PC-3 (cell line): ENCODE results near the gene ELAPOR1. TPM values are rescaled to one million over a fixed set of nuclear protein-coding genes. Genes with fewer than 3 reads are reported as not detected.
A peak's percentile ranks its signal among the peaks of the same experiment; 100 is the strongest.

ENCODE experiments used
- ATAC-seq: fragments of 200-7000 bp; cut with Tn5 transposase; 2 replicates; pipeline ENCODE4 v1.9.1; 2020; ENCODE audit warnings: mild to moderate bottlenecking, moderate library complexity
- BruUV-seq: library from RNA; stranded (reverse); fragments of 400-500 nt; replicated peaks from 2 replicates; lab custom pipeline; 2021; lab: Mats Ljungman, UMichigan
- CTCF ChIA-PET: fragments of 300-600 bp; sonication (Branson Sonifier 250); formaldehyde crosslinking; loops from one replicate; lab custom pipeline; 2022; ENCODE audit warnings: antibody characterized with exemption; lab: Charles Lee
- POLR2A ChIA-PET: fragments of 300-600 bp; sonication (Branson Sonifier 250); formaldehyde crosslinking; loops from one replicate; lab custom pipeline; 2022; ENCODE audit warnings: antibody characterized with exemption; ENCODE audit not compliant: unreplicated experiment; lab: Charles Lee
- DNase-seq: peaks from one replicate; pipeline ENCODE4 v3.0.0-alpha.2; 2015
- H2AFZ ChIP-seq: fragments of 300-600 bp; sonication (generic); 2 replicates; pipeline ENCODE4 v1.6.0; 2016; ENCODE audit warnings: antibody characterized with exemption, low read length
- H3F3A ChIP-seq: fragments of 300-600 bp; sonication (generic); one replicate; pipeline ENCODE4 v1.6.0; 2017; ENCODE audit warnings: antibody characterized with exemption, low read length, control low read depth, mild to moderate bottlenecking; ENCODE audit not compliant: unreplicated experiment
- H3K27ac ChIP-seq: fragments of 300-600 bp; sonication (generic); 2 replicates; pipeline ENCODE4 v1.5.1; 2016; ENCODE audit warnings: mild to moderate bottlenecking, low read length
- H3K27me3 ChIP-seq: fragments of 300-600 bp; sonication (generic); 2 replicates; pipeline ENCODE4 v1.6.1; 2016; ENCODE audit warnings: low read length, mixed read lengths
- H3K36me3 ChIP-seq: fragments of 300-600 bp; sonication (generic); 2 replicates; pipeline ENCODE4 v1.6.1; 2016; ENCODE audit warnings: low read depth, mixed run types, low read length, mixed read lengths
- H3K4me1 ChIP-seq: fragments of 300-600 bp; sonication (generic); 2 replicates; pipeline ENCODE4 v1.5.1; 2016; ENCODE audit warnings: low read length; ENCODE audit not compliant: insufficient read depth
- H3K4me2 ChIP-seq: fragments of 300-600 bp; sonication (generic); 2 replicates; pipeline ENCODE4 v1.6.0; 2016; ENCODE audit warnings: low read length
- H3K4me3 ChIP-seq: fragments of 300-600 bp; sonication (generic); 2 replicates; pipeline ENCODE4 v1.5.1; 2016; ENCODE audit warnings: mild to moderate bottlenecking, low read length, mixed read lengths
- H3K79me2 ChIP-seq: fragments of 300-600 bp; sonication (generic); 2 replicates; pipeline ENCODE4 v1.6.1; 2017; ENCODE audit warnings: low read length, mixed read lengths
- H3K9ac ChIP-seq: fragments of 300-600 bp; sonication (generic); 2 replicates; pipeline ENCODE4 v1.6.0; 2016; ENCODE audit warnings: mild to moderate bottlenecking, low read length
- H3K9me2 ChIP-seq: fragments of 300-600 bp; sonication (generic); replicated peaks from 2 replicates; pipeline ENCODE4 v1.6.1; 2016; ENCODE audit warnings: mixed run types, low read length, mixed read lengths
- H3K9me3 ChIP-seq: fragments of 300-600 bp; sonication (generic); 2 replicates; pipeline ENCODE4 v1.6.1; 2016; ENCODE audit warnings: low read length, mixed read lengths
- H4K20me1 ChIP-seq: fragments of 300-600 bp; sonication (generic); 2 replicates; pipeline ENCODE4 v1.6.1; 2016; ENCODE audit warnings: low read length, mixed read lengths
- EZH2 ChIP-seq: fragments of 300-600 bp; sonication (generic); IDR thresholded peaks from one replicate; pipeline ENCODE4 v1.6.1; 2017; ENCODE audit warnings: antibody characterized with exemption, mild to moderate bottlenecking, low read length; ENCODE audit not compliant: unreplicated experiment
- EZH2phosphoT487 ChIP-seq: fragments of 300-600 bp; sonication (generic); IDR thresholded peaks from 2 replicates; pipeline ENCODE4 v1.6.1; 2018; ENCODE audit warnings: mild to moderate bottlenecking, antibody characterized with exemption, low read length, borderline replicate concordance
- intact Hi-C: fragments of 100-400 bp; cut with micrococcal nuclease; formaldehyde crosslinking; loops from 2 replicates; pipeline ENCODE4 v1.9.0; 2023
- total RNA-seq: library from RNA; depleted of rRNA; stranded (reverse); fragments of >200 nt; gene quantifications from 2 replicates; pipeline ENCODE4 v1.2.3, GENCODE V29; 2014
- TF ChIP-seq, protein P1 (sequence below): fragments of 300-600 bp; sonication (generic); conservative IDR thresholded peaks from 2 replicates; pipeline ENCODE4 v1.5.1; 2017; ENCODE audit warnings: antibody characterized with exemption, low read depth, mild to moderate bottlenecking, low read length

ELAPOR1 gene
- total RNA-seq, 1 experiment from 2014 or later, result 0.80 TPM

DNA sequence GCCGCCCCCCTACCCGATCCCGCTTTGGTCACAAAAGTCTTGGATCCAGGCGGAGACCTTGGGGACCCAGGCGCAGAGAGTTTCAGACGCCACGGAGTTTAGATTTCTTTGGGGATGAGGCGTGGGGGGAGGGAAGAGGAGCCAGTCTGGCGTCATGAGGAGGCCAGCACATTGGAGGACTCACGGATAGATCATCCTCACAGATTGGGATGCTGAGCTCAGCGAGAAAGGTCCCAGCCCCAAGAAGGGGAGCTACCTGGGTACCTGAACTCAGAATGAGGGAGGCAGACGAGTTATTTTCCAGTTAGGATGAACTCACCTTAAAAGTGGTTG, 393 bp downstream of the ELAPOR1 start:
- Histone ChIP-seq H3K27me3 (peaks cover 28% of the 10 kb centered on the region), H3K4me2 (peak overlapping the region; percentile 75), H3K79me2 (no peaks in the 10 kb centered on the region), H3K27ac (no peak overlapping the region), H3K9me3 (no peaks in the 10 kb centered on the region), H3K36me3 (no peaks in the 10 kb centered on the region), H3K4me1 (peaks cover 8% of the 10 kb centered on the region; the same call in 1 of the 2 replicates), H3F3A (no peaks in the 10 kb centered on the region), H3K9ac (no peak overlapping the region), H2AFZ (peak overlapping the region; percentile 68; the same call in 1 of the 2 replicates), H3K9me2 (no peaks in the 10 kb centered on the region), H3K4me3 (peak overlapping the region; percentile 59), H4K20me1 (no peaks in the 10 kb centered on the region)
- TF ChIP-seq, protein P1, sequence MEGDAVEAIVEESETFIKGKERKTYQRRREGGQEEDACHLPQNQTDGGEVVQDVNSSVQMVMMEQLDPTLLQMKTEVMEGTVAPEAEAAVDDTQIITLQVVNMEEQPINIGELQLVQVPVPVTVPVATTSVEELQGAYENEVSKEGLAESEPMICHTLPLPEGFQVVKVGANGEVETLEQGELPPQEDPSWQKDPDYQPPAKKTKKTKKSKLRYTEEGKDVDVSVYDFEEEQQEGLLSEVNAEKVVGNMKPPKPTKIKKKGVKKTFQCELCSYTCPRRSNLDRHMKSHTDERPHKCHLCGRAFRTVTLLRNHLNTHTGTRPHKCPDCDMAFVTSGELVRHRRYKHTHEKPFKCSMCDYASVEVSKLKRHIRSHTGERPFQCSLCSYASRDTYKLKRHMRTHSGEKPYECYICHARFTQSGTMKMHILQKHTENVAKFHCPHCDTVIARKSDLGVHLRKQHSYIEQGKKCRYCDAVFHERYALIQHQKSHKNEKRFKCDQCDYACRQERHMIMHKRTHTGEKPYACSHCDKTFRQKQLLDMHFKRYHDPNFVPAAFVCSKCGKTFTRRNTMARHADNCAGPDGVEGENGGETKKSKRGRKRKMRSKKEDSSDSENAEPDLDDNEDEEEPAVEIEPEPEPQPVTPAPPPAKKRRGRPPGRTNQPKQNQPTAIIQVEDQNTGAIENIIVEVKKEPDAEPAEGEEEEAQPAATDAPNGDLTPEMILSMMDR, result no peak
- TF ChIP-seq EZH2phosphoT487 (no peak), EZH2 (no peak)
- DNase-seq (no peak), ATAC-seq (no peak)
- ChIA-PET POLR2A (no interaction called here), CTCF (interaction anchor here (0.6 kb wide), 1 partner anchor 31 kb away, joined by 3 read pairs; no protein-coding TSS in a partner anchor)
- no TSS peak for BruUV-seq
- intact Hi-C loops, result loop anchor here (5.0 kb wide), 1 partner anchor 287 kb away; no protein-coding TSS in a partner anchor

DNA sequence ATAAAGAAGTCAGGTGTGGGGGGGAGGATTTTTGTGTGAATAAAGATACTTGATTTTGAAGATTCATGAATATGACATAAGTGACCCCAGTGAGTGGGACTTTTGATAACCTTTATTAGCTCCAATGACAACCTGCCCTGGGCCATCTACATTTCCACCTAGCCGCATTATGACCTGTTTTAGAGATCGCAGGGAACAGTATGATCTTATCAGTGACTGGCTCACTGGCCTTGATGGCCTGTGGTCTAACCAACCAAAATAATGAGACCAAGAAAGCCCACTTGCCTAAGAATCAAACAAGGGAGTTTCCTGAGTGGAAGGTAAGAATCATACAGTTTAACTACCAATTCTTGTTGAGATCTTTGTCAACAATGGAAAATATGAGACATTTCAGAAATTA, 1.8 kb downstream of the ELAPOR1 start:
- Histone ChIP-seq H3K9me3 (no peaks in the 10 kb centered on the region), H3K4me3 (no peak overlapping the region), H4K20me1 (no peaks in the 10 kb centered on the region), H3K79me2 (no peaks in the 10 kb centered on the region), H3K36me3 (no peaks in the 10 kb centered on the region), H3K4me1 (peaks cover 8% of the 10 kb centered on the region; the same call in 1 of the 2 replicates), H3K27me3 (peaks cover 28% of the 10 kb centered on the region), H2AFZ (no peak overlapping the region), H3K27ac (no peak overlapping the region), H3K9me2 (no peaks in the 10 kb centered on the region), H3F3A (no peaks in the 10 kb centered on the region), H3K4me2 (no peak overlapping the region), H3K9ac (no peak overlapping the region)
- TF ChIP-seq EZH2 (no peak), EZH2phosphoT487 (no peak)
- TF ChIP-seq, protein P1, result no peak
- BruUV-seq, result no TSS peak
- DNase-seq (no peak), ATAC-seq (no peak)
- ChIA-PET CTCF (no interaction called here), POLR2A (interaction anchor here (0.7 kb wide), 1 partner anchor 32 kb away, joined by 3 read pairs; no protein-coding TSS in a partner anchor)
- intact Hi-C loops, result no loop called here

DNA sequence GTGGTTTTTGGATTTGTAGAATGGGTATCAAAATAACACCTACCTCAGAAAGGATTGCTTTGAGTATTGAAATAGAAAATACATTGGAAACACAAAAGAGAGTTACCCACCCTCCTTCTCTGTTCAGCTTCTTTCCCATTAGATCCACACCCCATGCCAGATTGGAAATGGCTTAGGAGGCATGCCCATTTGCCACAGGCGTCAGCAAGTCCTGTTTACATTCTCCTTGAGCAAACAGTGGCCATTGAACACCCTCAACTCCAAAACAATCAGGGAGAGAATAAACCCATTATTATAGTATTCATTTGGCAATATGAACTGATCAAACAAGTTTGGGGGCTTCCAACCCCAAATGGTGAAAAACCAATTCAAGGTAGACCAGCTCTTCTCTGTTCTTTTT, 2.4 kb downstream of the ELAPOR1 start:
- Histone ChIP-seq H3K9me3 (no peaks in the 10 kb centered on the region), H3K9ac (no peak overlapping the region), H3K36me3 (no peaks in the 10 kb centered on the region), H2AFZ (no peak overlapping the region), H4K20me1 (no peaks in the 10 kb centered on the region), H3K79me2 (no peaks in the 10 kb centered on the region), H3K9me2 (no peaks in the 10 kb centered on the region), H3K27ac (no peak overlapping the region), H3K4me3 (no peak overlapping the region), H3K4me1 (peaks cover 8% of the 10 kb centered on the region; the same call in 1 of the 2 replicates), H3K27me3 (peaks cover 28% of the 10 kb centered on the region), H3F3A (no peaks in the 10 kb centered on the region), H3K4me2 (no peak overlapping the region)
- TF ChIP-seq, protein P1, result no peak
- no peak for TF ChIP-seq EZH2
- no peak for TF ChIP-seq EZH2phosphoT487
- POLR2A ChIA-PET, result interaction anchor here (0.7 kb wide), 1 partner anchor 33 kb away, joined by 3 read pairs; no protein-coding TSS in a partner anchor
- BruUV-seq, result no TSS peak
- intact Hi-C loops, result no loop called here
- CTCF ChIA-PET, result no interaction called here
- DNase-seq (no peak), ATAC-seq (no peak)
